HG02610 (cell line): Measurements from ENCODE around the gene CDHR1.

Experiments
- ATAC-seq: cut with Tn5 transposase; IDR thresholded peaks from one replicate; pipeline ENCODE4 v1.9.1; 2021; ENCODE audit warnings: mild to moderate bottlenecking, moderate library complexity; ENCODE audit not compliant: unreplicated experiment

The CDHR1 gene

GRCh38 chr10:84258034-84258695 lies 63.8 kb downstream of the CDHR1 start:
- ATAC-seq: no peak

GRCh38 chr10:84261236-84261915 lies 67.0 kb downstream of the CDHR1 start:
- ATAC-seq: no peak

- no peak for ATAC-seq
Measured at GRCh38 chr10:84262190-84262956, 68.0 kb downstream of the CDHR1 start.

- ATAC-seq: no peak
Measured at GRCh38 chr10:84263716-84264115, 69.4 kb downstream of the CDHR1 start.

GRCh38 chr10:84264611-84265141 lies 70.3 kb downstream of the CDHR1 start:
- peak; percentile 85 for ATAC-seq

- no peak for ATAC-seq
Measured at GRCh38 chr10:84265418-84265817, 71.1 kb downstream of the CDHR1 start.

GRCh38 chr10:84267503-84268126 lies 73.3 kb downstream of the CDHR1 start:
- peak; percentile 81 for ATAC-seq

- no peak for ATAC-seq
Measured at GRCh38 chr10:84269162-84269561, 74.8 kb downstream of the CDHR1 start.
